Brain pericyte (primary cell): ENCODE measurements around the gene MSMO1.
"Not testable (repeated sequence)": the region's sequence is repeated elsewhere in the genome, so short reads cannot be mapped to it uniquely, and the experiment has no call there.

Experiments used
- DNase-seq: peaks from one replicate; pipeline ENCODE4 v3.0.0-alpha.2; 2012; ENCODE audit warnings: low read depth, low spot score

MSMO1 gene

GRCh38 chr4:165327211-165328100 is at the start of gene MSMO1:
TSS of gene MSMO1 (plus strand) at chr4:165327669. CDS start at chr4:165333371, 5,702 bp downstream.
- DNase-seq, result peak; percentile 98

- not testable (repeated sequence) for DNase-seq
Measured at GRCh38 chr4:165279531-165279930, 47.9 kb upstream of the MSMO1 start.

GRCh38 chr4:165284697-165285096 is 42.8 kb upstream of the MSMO1 start:
- DNase-seq, result not testable (repeated sequence)

GRCh38 chr4:165286619-165287340 is 40.7 kb upstream of the MSMO1 start:
- DNase-seq, result not testable (repeated sequence)

- no peak for DNase-seq
Measured at GRCh38 chr4:165288226-165288625, 39.2 kb upstream of the MSMO1 start.

- peak; percentile 32 for DNase-seq
Measured at GRCh38 chr4:165288639-165289422, 38.6 kb upstream of the MSMO1 start.

GRCh38 chr4:165289423-165289785 is 38.1 kb upstream of the MSMO1 start:
- DNase-seq, result no peak

- no peak for DNase-seq
Measured at GRCh38 chr4:165293061-165293460, 34.4 kb upstream of the MSMO1 start.

- no peak for DNase-seq
Measured at GRCh38 chr4:165293927-165294649, 33.4 kb upstream of the MSMO1 start.

GRCh38 chr4:165294907-165295306 is 32.6 kb upstream of the MSMO1 start:
- no peak for DNase-seq

GRCh38 chr4:165297626-165298025 is 29.8 kb upstream of the MSMO1 start:
- no peak for DNase-seq

- DNase-seq, result no peak
Measured at GRCh38 chr4:165299399-165300060, 27.9 kb upstream of the MSMO1 start.

GRCh38 chr4:165301833-165302232 is 25.6 kb upstream of the MSMO1 start:
- DNase-seq, result no peak

GRCh38 chr4:165302658-165303057 is 24.8 kb upstream of the MSMO1 start:
- DNase-seq, result no peak

GRCh38 chr4:165308166-165308565 is 19.3 kb upstream of the MSMO1 start:
- DNase-seq, result no peak

- DNase-seq, result no peak
Measured at GRCh38 chr4:165308606-165309005, 18.9 kb upstream of the MSMO1 start.

- no peak for DNase-seq
Measured at GRCh38 chr4:165309456-165309855, 18.0 kb upstream of the MSMO1 start.

- DNase-seq, result no peak
Measured at GRCh38 chr4:165312506-165312905, 15.0 kb upstream of the MSMO1 start.

GRCh38 chr4:165319030-165319429 is 8.4 kb upstream of the MSMO1 start:
- DNase-seq, result no peak

- no peak for DNase-seq
Measured at GRCh38 chr4:165319509-165319908, 8.0 kb upstream of the MSMO1 start.
